Mucosa of descending colon (tissue), 3 donors: Measurements from ENCODE around the gene CHRM1. TPM values are rescaled to one million over a fixed set of nuclear protein-coding genes. Genes with fewer than 3 reads are reported as not detected.

Experiments used
- ATAC-seq: fragments of 200-7000 bp; cut with Tn5 transposase; one replicate; pipeline ENCODE4 v1.9.1; 2020; ENCODE audit warnings: mild to moderate bottlenecking, moderate library complexity
- DNase-seq, 3 donors: peaks; one replicate each; pipeline ENCODE4 v3.0.0-alpha.2; 2020
- H3K36me3 ChIP-seq: fragments of 200-600 bp; one replicate; pipeline ENCODE4 v1.8.0; 2021; ENCODE audit warnings: low read depth, mild to moderate bottlenecking
- H3K4me1 ChIP-seq: fragments of 200-600 bp; one replicate; pipeline ENCODE4 v1.8.0; 2021; ENCODE audit warnings: low read depth, mild to moderate bottlenecking
- H3K4me3 ChIP-seq: fragments of 200-600 bp; one replicate; pipeline ENCODE4 v1.8.0; 2021; ENCODE audit warnings: mild to moderate bottlenecking
- H3K9me3 ChIP-seq: fragments of 200-600 bp; one replicate; pipeline ENCODE4 v1.8.0; 2021; ENCODE audit warnings: mild to moderate bottlenecking
- intact Hi-C, 2 donors: fragments of 100-400 bp; cut with DNase I in 1 of 2; cut with micrococcal nuclease in 1 of 2; formaldehyde crosslinking; loops; one replicate each; pipeline versions ENCODE4 v1.11.0 to v1.11.1; 2022; cut with DNase I, micrococcal nuclease
- total RNA-seq, 3 donors: library from RNA; stranded (reverse); fragmentation: NEBNext Ultra II Directional in 2 of 3; extraction: Animal tissue kit (Norgen Biotek cat#: 25700) in 2 of 3; gene quantifications; one replicate each; pipeline versions ENCODE4 v1.2.1 to v1.2.4, GENCODE V29; 2021 to 2023
- TF ChIP-seq, protein P1 (sequence below): fragments of 200-600 bp; IDR thresholded peaks from one replicate; pipeline ENCODE4 v1.8.0; 2022; ENCODE audit warnings: antibody characterized with exemption, mild to moderate bottlenecking
- donor health status: DM: no; HTN: no; CAD: no; lungs with moderate emphysema.
- donor health status: DM: no; HTN: no; CAD: no.
- donor health status: DM: no; HTN: yes; CAD: no.

Gene CHRM1
- total RNA-seq, 3 donors from 2014 or later: 0.89 to 1.4 (median 0.96) TPM

DNA sequence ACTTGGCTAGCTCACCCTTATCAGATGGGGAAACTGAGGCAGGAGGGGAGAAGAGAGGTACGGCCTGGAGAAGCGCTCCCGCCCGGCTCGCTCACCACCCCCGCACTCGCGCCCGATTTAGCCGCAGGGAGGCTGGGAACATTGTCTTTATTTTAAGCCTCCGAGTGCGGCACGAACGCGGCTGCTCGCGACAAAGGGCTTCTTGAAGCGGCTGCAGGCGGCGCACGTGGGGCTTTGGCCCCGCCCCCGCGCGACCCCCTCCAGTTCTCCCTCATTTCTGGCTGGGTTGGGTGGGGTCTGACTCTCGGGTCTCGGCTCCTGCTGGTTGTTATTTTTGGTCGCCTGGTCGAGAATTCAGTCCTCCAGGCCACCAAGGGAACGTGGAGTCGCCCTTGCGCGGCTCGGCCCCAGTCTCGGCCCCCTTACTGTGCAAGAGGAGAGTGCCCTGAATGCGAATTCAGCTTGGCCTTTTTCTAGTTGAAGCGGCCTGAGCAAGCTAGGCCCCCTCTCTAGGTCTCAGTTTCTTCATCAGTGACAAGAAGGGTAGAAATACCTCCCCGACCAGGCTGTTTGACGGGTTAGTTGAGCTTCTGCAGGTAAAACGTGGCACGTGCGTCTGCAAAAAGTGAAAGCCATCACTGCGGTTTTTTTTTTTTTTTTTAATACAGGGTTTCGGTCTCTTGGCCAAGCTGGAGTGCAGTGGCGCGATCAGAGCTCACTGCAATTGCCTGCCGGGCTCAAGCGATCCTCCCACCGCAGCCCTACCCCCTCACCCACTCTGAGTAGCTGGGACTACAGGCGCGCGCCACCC lies 2.6 kb upstream of the CHRM1 start:
- DNase-seq: no peak
- Histone ChIP-seq H3K36me3 (no peaks in the 10 kb centered on the region), H3K9me3 (no peaks in the 10 kb centered on the region), H3K4me3 (no peak overlapping the region), H3K4me1 (peaks cover 25% of the 10 kb centered on the region)
- intact Hi-C loops: no loop called here
- ATAC-seq: no peak
- TF ChIP-seq, protein P1, sequence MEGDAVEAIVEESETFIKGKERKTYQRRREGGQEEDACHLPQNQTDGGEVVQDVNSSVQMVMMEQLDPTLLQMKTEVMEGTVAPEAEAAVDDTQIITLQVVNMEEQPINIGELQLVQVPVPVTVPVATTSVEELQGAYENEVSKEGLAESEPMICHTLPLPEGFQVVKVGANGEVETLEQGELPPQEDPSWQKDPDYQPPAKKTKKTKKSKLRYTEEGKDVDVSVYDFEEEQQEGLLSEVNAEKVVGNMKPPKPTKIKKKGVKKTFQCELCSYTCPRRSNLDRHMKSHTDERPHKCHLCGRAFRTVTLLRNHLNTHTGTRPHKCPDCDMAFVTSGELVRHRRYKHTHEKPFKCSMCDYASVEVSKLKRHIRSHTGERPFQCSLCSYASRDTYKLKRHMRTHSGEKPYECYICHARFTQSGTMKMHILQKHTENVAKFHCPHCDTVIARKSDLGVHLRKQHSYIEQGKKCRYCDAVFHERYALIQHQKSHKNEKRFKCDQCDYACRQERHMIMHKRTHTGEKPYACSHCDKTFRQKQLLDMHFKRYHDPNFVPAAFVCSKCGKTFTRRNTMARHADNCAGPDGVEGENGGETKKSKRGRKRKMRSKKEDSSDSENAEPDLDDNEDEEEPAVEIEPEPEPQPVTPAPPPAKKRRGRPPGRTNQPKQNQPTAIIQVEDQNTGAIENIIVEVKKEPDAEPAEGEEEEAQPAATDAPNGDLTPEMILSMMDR: no peak

DNA sequence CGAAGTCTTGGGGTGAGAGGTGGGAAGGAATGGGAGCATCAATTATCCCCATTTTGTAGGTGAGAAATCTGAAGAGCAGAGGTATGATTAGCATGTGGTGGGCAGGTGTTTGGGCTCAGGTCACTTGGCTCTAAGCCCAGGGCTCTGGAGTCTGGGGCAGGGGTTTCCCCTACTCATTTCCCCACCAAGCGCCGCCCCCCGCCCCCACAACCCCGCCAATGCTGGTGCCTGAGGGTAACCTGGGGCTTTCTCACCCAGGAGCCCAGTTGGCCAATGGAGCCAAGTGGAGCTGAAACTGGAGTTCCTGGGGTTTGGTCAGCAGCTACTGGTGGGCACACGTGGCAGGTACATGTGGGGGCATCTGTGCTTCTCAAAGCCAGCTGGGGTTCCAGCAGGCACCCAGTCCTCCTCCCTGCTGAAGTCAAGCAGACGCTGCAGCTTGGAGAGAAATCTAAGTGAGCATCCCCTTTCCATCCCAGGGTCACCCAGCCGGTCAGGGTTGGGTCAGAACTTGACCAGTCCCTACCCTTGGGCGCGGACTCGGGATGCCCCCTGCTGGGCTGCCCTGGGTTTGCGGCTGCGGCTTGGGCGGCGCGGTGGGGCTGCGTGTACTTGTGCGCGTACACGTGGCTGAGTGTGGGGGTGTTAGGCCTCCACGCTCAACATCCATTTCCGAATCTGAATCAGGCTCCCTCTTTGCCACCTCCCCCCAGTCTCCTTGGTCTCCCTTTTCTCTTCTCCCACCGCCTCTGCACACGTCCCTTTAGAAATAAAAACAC lies 1.7 kb upstream of the CHRM1 start:
- Histone ChIP-seq H3K4me1 (peaks cover 25% of the 10 kb centered on the region), H3K4me3 (no peak overlapping the region), H3K36me3 (no peaks in the 10 kb centered on the region), H3K9me3 (no peaks in the 10 kb centered on the region)
- intact Hi-C loops: no loop called here
- DNase-seq: no peak
- TF ChIP-seq, protein P1: no peak
- ATAC-seq: no peak

DNA sequence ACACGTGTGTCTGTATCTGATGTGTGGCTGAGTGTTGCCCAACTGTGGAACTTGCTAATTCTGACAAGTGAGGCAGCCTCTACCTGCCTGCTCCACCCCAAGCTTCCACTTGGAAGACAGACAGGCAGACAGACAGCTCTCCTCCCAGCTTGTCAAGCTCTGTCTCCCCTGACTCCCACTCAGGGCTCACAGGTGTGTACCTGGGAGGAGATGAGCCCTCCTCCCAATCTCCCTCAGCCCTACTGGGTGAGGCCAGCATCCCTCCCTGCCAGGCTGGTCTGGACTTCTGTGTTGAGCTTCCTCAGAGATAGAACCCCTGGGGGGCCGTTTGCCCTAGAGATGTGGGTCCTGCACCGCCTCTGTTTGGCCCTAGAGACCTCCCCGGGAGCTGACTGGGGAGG lies 1.0 kb upstream of the CHRM1 start:
- Histone ChIP-seq H3K36me3 (no peaks in the 10 kb centered on the region), H3K9me3 (no peaks in the 10 kb centered on the region), H3K4me1 (peaks cover 25% of the 10 kb centered on the region), H3K4me3 (no peak overlapping the region)
- DNase-seq (no peak), ATAC-seq (no peak)
- TF ChIP-seq, protein P1: no peak
- intact Hi-C loops: no loop called here

DNA sequence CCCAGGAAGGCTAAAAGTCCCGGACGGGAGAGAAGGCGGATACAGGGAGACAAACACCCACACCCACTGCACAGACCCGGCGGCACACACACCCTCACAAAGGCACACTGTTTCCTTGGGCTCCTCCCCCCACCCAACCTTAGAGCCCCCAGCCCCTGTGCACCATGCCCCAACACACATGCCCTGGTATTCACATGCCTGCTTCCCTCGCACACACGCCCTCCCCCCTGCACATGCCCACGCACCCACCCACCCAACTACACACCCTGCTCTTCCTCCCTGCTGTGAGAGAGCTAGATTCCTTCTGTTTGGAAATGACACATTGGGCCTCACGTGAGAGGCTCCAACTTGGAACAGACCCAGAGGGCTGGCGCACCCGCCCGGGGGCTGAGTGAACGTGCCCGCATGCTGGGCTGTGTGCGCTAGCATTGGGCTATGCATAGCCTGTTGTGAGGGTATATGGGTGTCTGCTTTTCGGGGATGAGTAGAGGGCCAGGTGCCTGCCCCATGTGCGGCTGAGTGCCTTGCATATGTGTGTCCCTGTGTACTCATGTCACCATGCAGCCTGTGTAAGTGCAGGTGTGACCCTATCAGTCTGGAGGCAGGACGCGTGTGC lies 518 bp upstream of the CHRM1 start:
- peak in 2 of 3 donors; percentile 40 to 60 for DNase-seq
- ATAC-seq: peak; percentile 75
- no peaks in the 10 kb centered on the region for H3K36me3 ChIP-seq
- H3K4me3 ChIP-seq: no peak overlapping the region
- TF ChIP-seq, protein P1: no peak
- no peaks in the 10 kb centered on the region for H3K9me3 ChIP-seq
- intact Hi-C loops: no loop called here
- peaks cover 25% of the 10 kb centered on the region for H3K4me1 ChIP-seq

- ATAC-seq: no peak
- H3K4me1 ChIP-seq: peaks cover 13% of the 10 kb centered on the region
- TF ChIP-seq, protein P1: no peak
- DNase-seq: no peak
- no peak overlapping the region for H3K4me3 ChIP-seq
- intact Hi-C loops: no loop called here
- H3K9me3 ChIP-seq: no peaks in the 10 kb centered on the region
- H3K36me3 ChIP-seq: no peaks in the 10 kb centered on the region
Measured at GRCh38 chr11:62919898-62920640, 1.1 kb downstream of the CHRM1 start.
